Testis (tissue), 3 donors: Measurements from ENCODE around the gene EIF2AK3. TPM values are rescaled to one million over a fixed set of nuclear protein-coding genes. Genes with fewer than 3 reads are reported as not detected.

Experiments
- DNase-seq: peaks from one replicate; pipeline ENCODE4 v3.0.0-alpha.2; 2019
- H3K27ac ChIP-seq, 2 donors: fragments of 200-600 bp; sonication (generic); one replicate each; pipeline ENCODE4 v1.5.1; 2019
- H3K27me3 ChIP-seq: fragments of 200-600 bp; sonication (generic); one replicate; pipeline ENCODE4 v1.5.1; 2019
- H3K36me3 ChIP-seq: fragments of 200-600 bp; sonication (generic); one replicate; pipeline ENCODE4 v1.5.1; 2017; ENCODE audit warnings: low read depth; ENCODE audit errors: missing control alignments
- H3K4me1 ChIP-seq: fragments of 200-600 bp; sonication (generic); one replicate; pipeline ENCODE4 v1.5.1; 2019
- H3K4me3 ChIP-seq, 2 donors: fragments of 200-600 bp; sonication (generic); one replicate each; pipeline ENCODE4 v1.5.1; 2017 to 2019
- H3K9me3 ChIP-seq: fragments of 200-600 bp; sonication (generic); one replicate; pipeline ENCODE4 v1.5.1; 2017
- POLR2A ChIP-seq: fragments of 450-650 bp; IDR thresholded peaks from one replicate; pipeline ENCODE4 v1.6.1; 2017; ENCODE audit warnings: antibody characterized with exemption, mild to moderate bottlenecking, moderate library complexity
- WGBS, 2 donors: methylation state at CpG; one replicate each; pipeline ENCODE4 v1.1.5; 2018; 5-methylcytosine and 5-hydroxymethylcytosine counted together
- intact Hi-C: fragments of 100-400 bp; cut with DNase I; formaldehyde crosslinking; loops from one replicate; pipeline ENCODE4 v1.15.1; 2023; ENCODE audit warnings: low total_unique reads
- polyA plus RNA-seq: library from polyadenylated mRNA; stranded (reverse); fragments of 350-450 nt; fragmentation: Illumina TruSeq; extraction: RNeasy Lipid Tissue Mini Kit (QIAGEN cat#74804); gene quantifications from one replicate; pipeline ENCODE4 v1.2.3, GENCODE V29; 2014; ENCODE audit warnings: low read depth, low replicate concordance; ENCODE audit not compliant: insufficient read depth
- total RNA-seq, 2 donors: library from RNA; depleted of rRNA; stranded (reverse); fragments of >200 nt; gene quantifications; one replicate each; pipeline ENCODE4 v1.2.3, GENCODE V29; 2016
- TF ChIP-seq, protein P1 (sequence below), 3 experiments: fragments of 450-650 bp in 2 of 3; fragments of 200-600 bp in 1 of 3; sonication (generic) in 1 of 3; IDR thresholded peaks; one replicate each; pipeline ENCODE4 v1.5.1; 2016 to 2019; ENCODE audit warnings: antibody characterized with exemption in 3 of 3, mild to moderate bottlenecking in 2 of 3, moderate library complexity in 1 of 3

The EIF2AK3 gene
- total and polyA plus RNA-seq, 3 donors from 2014 or later, result 9.0 to 14.7 (median 9.8) TPM

- WGBS, 2 donors, result 51 to 80% methylated on average over 1 of the region's 1 CpG
- no peaks in the 10 kb centered on the region for H3K36me3 ChIP-seq
Observed at GRCh38 chr2:88622307-88622706, 5.0 kb downstream of the EIF2AK3 start.

GRCh38 chr2:88621432-88621831 lies 5.8 kb downstream of the EIF2AK3 start:
- Histone ChIP-seq H3K4me3 (no peak overlapping the region), H3K36me3 (no peaks in the 10 kb centered on the region), H3K27ac (no peak overlapping the region), H3K9me3 (no peaks in the 10 kb centered on the region), H3K4me1 (peaks cover 7% of the 10 kb centered on the region), H3K27me3 (no peaks in the 10 kb centered on the region)
- intact Hi-C loops, result no loop called here
- no peak for DNase-seq
- TF ChIP-seq POLR2A, result no peak
- TF ChIP-seq, protein P1, sequence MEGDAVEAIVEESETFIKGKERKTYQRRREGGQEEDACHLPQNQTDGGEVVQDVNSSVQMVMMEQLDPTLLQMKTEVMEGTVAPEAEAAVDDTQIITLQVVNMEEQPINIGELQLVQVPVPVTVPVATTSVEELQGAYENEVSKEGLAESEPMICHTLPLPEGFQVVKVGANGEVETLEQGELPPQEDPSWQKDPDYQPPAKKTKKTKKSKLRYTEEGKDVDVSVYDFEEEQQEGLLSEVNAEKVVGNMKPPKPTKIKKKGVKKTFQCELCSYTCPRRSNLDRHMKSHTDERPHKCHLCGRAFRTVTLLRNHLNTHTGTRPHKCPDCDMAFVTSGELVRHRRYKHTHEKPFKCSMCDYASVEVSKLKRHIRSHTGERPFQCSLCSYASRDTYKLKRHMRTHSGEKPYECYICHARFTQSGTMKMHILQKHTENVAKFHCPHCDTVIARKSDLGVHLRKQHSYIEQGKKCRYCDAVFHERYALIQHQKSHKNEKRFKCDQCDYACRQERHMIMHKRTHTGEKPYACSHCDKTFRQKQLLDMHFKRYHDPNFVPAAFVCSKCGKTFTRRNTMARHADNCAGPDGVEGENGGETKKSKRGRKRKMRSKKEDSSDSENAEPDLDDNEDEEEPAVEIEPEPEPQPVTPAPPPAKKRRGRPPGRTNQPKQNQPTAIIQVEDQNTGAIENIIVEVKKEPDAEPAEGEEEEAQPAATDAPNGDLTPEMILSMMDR (IDR thresholded peaks at IDR 0.05), result no peak
- 89 to 90% methylated on average over 3 of the region's 3 CpGs for whole genome bisulfite sequencing, 2 donors

More at GRCh38 chr2:88622307-88622706, 5.0 kb downstream of the EIF2AK3 start:
- no peak overlapping the region for H3K27ac ChIP-seq
- no peak overlapping the region for H3K4me3 ChIP-seq
- DNase-seq, result no peak
- TF ChIP-seq POLR2A, result no peak
- TF ChIP-seq, protein P1 (IDR thresholded peaks at IDR 0.05), result no peak
- H3K9me3 ChIP-seq, result no peaks in the 10 kb centered on the region
- intact Hi-C loops, result no loop called here
- H3K27me3 ChIP-seq, result no peaks in the 10 kb centered on the region
- H3K4me1 ChIP-seq, result peaks cover 7% of the 10 kb centered on the region

DNA sequence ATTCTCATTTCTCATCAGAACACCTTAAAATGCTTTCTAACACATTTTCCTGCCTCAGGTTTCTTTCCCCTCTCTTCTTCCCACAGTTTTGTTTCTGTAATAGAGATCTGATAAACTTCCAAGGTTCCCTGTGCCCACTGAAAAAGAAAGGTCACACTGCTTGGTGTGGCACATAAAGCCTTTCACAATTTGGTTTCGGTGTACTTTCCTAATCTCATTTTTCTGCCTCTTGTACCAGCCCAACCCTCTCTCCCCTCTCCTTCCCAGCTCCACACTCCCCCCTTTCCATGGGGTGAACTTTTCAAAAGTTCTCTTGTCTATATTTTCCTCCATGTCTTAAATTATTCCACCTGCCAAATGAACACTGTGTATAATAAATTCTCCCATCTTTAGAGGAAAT lies 7.2 kb downstream of the EIF2AK3 start:
- intact Hi-C loops, result no loop called here
- H3K36me3 ChIP-seq, result no peaks in the 10 kb centered on the region
- H3K27ac ChIP-seq, result no peak overlapping the region
- no peak overlapping the region for H3K4me3 ChIP-seq
- no peaks in the 10 kb centered on the region for H3K9me3 ChIP-seq
- H3K27me3 ChIP-seq, result no peaks in the 10 kb centered on the region
- no peaks in the 10 kb centered on the region for H3K4me1 ChIP-seq
- TF ChIP-seq, protein P1 (IDR thresholded peaks at IDR 0.05), result no peak
- TF ChIP-seq POLR2A, result no peak
- 62 to 79% methylated on average over 1 of the region's 1 CpG for WGBS, 2 donors
- DNase-seq, result no peak

DNA sequence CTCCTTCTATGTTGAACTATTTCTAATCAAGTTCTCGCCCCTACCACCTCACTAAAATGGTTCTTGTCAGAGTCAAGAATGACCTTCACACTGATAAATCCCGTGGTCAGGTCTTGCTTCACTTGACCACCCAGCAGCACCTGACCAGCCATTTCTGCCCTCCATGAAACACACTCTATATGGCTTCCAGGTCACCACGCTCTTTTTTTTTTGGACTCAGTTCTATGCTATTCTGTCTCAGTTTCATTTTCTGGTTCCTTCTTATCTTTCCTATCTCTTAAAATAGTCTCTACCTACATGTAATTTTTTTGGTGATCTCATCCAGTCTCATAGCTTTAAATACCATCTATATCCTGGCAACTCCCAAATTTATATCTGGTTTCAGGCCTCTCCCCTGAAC lies 11.4 kb downstream of the EIF2AK3 start:
- TF ChIP-seq, protein P1 (IDR thresholded peaks at IDR 0.05), result no peak
- TF ChIP-seq POLR2A, result no peak
- intact Hi-C loops, result no loop called here
- Histone ChIP-seq H3K27me3 (no peaks in the 10 kb centered on the region), H3K27ac (no peak overlapping the region), H3K4me1 (no peaks in the 10 kb centered on the region), H3K36me3 (no peaks in the 10 kb centered on the region), H3K4me3 (no peak overlapping the region), H3K9me3 (no peaks in the 10 kb centered on the region)
- no peak for DNase-seq
- 93 to 94% methylated on average over 3 of the region's 3 CpGs for WGBS, 2 donors

GRCh38 chr2:88614497-88615157 lies 12.6 kb downstream of the EIF2AK3 start:
- Histone ChIP-seq H3K4me1 (no peaks in the 10 kb centered on the region), H3K4me3 (no peak overlapping the region), H3K36me3 (no peaks in the 10 kb centered on the region), H3K27ac (no peak overlapping the region), H3K27me3 (no peaks in the 10 kb centered on the region), H3K9me3 (no peaks in the 10 kb centered on the region)
- no peak for DNase-seq
- intact Hi-C loops, result no loop called here
- WGBS, 2 donors, result 89 to 95% methylated on average over 3 of the region's 3 CpGs
- no peak for TF ChIP-seq POLR2A
- TF ChIP-seq, protein P1 (IDR thresholded peaks at IDR 0.05), result no peak
